GM12891 (cell line): ENCODE results near the gene TBC1D2B.
"Not testable (repeated sequence)": the region's sequence is repeated elsewhere in the genome, so short reads cannot be mapped to it uniquely, and the experiment has no call there.

Experiments
- DNase-seq: peaks from one replicate; pipeline ENCODE4 v3.0.0; 2011; ENCODE audit warnings: low spot score; ENCODE audit not compliant: insufficient read length
- FAIRE-seq: peaks from 2 replicates; lab custom pipeline; 2011; peaks lifted over from hg19 to GRCh38; lab: Jason Lieb, UNC
- PAX5 ChIP-seq: IDR thresholded peaks from 2 replicates; pipeline ENCODE4 v1.6.1; 2011; ENCODE audit warnings: low read length, moderate library complexity, mild to moderate bottlenecking; ENCODE audit not compliant: insufficient read depth, severe bottlenecking
- POLR2A ChIP-seq: IDR thresholded peaks from 2 replicates; pipeline ENCODE4 v1.6.1; 2011; ENCODE audit warnings: low read depth, low read length, control low read depth
- POLR2AphosphoS5 ChIP-seq: IDR thresholded peaks from 2 replicates; pipeline ENCODE4 v1.6.1; 2011; ENCODE audit warnings: low read depth, low read length, control low read depth
- POU2F2 ChIP-seq: IDR thresholded peaks from 2 replicates; pipeline ENCODE4 v1.6.1; 2011; ENCODE audit warnings: low read depth, mild to moderate bottlenecking, control low read depth, low read length, moderate library complexity
- SPI1 ChIP-seq: IDR thresholded peaks from 2 replicates; pipeline ENCODE4 v1.6.1; 2011; ENCODE audit warnings: low read depth, low read length, control low read depth
- TAF1 ChIP-seq: IDR thresholded peaks from 2 replicates; pipeline ENCODE4 v1.6.1; 2011; ENCODE audit warnings: low read depth, low read length, control low read depth

The TBC1D2B gene

DNA sequence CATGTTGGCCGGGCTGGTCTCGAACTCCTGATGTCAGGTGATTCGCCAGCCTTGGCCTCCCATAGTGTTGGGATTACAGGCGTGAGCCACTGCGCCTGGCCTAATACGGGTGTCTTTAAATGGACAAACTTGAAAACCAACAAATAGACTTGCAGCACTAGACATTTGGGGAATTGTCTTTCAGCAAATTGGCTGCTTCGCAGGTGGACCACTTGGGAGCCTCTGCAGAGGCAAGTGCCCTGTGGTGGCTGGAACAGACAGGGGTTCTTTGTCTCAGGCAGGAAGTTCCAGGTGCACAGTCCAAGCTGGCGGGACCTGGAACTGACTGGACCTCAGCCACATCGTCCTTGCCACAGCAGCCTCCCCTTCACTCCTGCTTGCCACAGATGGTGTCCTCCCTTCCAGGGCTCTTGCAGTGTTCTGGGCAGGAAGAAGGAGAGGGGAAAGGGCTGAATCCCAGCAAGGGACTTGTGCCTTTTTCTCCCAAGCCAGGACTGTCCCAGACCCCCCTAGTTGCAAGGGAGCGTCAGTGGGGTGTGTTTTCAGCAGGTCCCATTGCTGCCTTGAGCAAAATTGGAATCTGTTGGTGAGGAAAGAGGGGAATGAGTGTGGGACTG, 94.3 kb downstream of the TBC1D2B start:
- no peak for TF ChIP-seq PAX5

DNA sequence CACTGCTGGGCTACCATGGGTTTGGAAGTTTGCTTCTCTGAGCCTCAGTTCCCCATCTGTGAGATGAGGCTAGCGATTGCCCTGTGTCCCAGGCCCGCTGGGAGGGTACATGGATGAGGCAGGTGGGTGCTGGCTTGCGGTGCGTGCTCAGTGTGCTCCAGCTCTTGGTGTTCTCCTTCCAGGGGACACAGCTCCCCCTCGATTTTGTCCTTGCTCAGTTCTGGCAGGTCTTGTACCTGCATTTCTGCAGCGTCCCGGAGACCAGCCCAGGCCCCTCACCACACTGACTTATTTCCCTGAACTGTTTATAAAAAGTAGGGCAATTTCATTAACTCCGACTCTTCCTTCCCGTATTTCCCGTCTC, 95.4 kb downstream of the TBC1D2B start:
- FAIRE-seq (no peak), DNase-seq (no peak)
- TF ChIP-seq POLR2A (no peak), POU2F2 (no peak), PAX5 (no peak), POLR2AphosphoS5 (no peak), TAF1 (no peak), SPI1 (no peak)

More for the DNA sequence above, 94.3 kb downstream of the TBC1D2B start:
- DNase-seq = no peak
- no peak for FAIRE-seq

GRCh38 chr15:77981281-77982126, 96.0 kb downstream of the TBC1D2B start:
- FAIRE-seq (no peak), DNase-seq (no peak)
- TF ChIP-seq SPI1 = no peak
- TF ChIP-seq POLR2AphosphoS5 = no peak
- no peak for TF ChIP-seq POU2F2
- no peak for TF ChIP-seq POLR2A
- no peak for TF ChIP-seq PAX5
- TF ChIP-seq TAF1 = no peak

- not testable (repeated sequence) for DNase-seq
- peak; percentile 26 for FAIRE-seq
Observed at GRCh38 chr15:77980674-77981073, 96.8 kb downstream of the TBC1D2B start.

GRCh38 chr15:77980098-77980497, 97.4 kb downstream of the TBC1D2B start:
- DNase-seq (no peak), FAIRE-seq (no peak)
- no peak for TF ChIP-seq POLR2AphosphoS5
- TF ChIP-seq TAF1 = no peak
- no peak for TF ChIP-seq PAX5
- no peak for TF ChIP-seq POU2F2
- no peak for TF ChIP-seq POLR2A
- no peak for TF ChIP-seq SPI1

- DNase-seq, FAIRE-seq: not testable (repeated sequence)
Observed at GRCh38 chr15:77979157-77979556, 98.4 kb downstream of the TBC1D2B start.

DNA sequence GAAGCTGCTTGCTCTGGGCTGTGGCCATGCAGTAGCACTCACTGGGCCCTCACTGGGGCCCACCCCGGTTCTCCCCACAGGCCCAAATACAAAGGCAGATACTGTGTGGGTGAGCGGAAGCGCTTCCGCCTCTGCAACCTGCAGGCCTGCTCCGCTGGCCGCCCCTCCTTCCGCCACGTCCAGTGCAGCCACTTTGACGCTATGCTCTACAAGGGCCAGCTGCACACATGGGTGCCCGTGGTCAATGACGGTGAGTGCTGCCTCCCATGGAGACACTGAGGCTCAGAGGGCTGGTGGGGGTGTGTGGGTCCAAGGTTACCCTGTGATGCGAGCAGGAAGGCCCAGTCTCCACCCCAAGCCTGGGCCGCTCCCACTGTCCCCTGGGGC, 98.8 kb downstream of the TBC1D2B start:
- not testable (repeated sequence) for FAIRE-seq, DNase-seq

DNA sequence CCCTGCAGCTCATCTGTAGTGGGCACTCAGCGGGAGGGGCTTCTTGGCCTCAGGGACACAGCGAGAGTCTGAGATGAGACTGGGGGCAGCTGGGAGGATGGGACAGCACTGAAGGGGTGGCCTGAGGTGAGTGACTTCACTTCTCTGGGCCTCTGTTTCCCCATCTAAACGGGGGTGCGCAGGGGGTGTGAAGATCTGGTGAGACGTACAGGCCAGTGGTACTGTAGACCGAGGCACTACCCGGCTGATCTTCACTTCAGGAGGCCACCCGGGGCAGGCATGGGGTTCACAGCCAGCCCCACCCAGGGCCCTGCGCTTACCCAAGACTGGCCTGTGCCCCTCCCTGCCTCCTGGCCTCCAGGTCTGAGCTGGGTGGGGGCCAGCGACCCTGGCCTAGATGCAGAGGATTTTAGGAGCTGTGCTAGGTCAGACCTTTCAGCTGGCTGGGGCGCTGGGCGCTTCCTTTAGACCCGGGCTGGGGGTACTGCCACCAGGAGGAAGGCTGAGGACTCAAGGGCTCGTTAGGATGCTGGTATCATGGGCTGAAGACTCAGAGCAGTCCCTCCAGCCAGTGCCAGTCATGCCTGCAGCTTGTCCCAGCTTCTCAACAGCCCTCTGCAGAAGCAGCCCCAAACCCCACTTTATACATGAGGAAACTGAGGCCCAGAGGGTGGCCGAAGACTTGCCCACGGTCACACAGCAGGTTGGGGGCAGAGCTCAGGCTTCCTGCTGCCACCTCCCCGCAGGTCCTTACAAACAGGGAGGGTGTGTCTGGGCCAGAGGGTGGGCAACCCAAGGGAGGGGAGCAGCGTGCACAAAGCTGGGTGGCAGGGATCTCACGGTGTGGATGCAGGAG, 99.4 kb downstream of the TBC1D2B start:
- FAIRE-seq = not testable (repeated sequence)

DNA sequence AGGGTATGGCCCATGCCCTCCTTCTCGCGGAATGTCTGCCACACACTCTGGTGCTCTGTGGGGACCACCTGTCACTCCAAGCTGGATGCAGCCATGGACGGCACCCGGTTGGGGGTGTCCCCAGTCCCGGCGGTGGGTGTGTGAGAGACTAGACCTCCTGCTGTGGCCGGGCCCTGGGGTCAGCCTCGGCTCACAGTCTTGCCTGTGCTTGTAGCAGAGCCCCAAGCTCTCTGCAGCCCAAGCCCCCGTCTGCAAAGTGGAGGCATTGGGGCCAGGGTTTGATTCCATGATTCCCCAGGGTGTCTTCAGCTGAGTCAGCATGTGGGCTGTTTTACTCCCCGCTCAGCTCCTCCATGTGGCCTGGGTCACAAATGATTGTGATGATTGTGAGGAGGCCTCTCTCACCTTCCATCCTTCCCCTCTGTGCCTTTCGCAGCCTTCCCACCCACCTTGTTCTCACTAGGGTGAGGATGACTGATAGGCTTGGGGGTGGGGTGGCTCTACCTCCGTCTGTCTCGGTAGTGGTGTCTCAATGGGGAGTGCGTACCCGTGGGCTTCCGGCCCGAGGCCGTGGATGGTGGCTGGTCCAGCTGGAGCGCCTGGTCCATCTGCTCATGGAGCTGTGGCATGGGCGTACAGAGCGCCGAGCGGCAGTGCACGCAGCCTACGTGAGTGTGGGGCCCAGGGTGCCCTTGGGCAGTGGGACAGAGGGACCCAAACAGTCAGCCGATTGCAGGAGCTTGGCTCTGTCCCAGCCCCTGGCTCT, 100.6 kb downstream of the TBC1D2B start:
- DNase-seq, FAIRE-seq: not testable (repeated sequence)

More for the DNA sequence above, 99.4 kb downstream of the TBC1D2B start:
- not testable (repeated sequence) for DNase-seq

GRCh38 chr15:77976095-77976450, 101.4 kb downstream of the TBC1D2B start:
- FAIRE-seq, DNase-seq: not testable (repeated sequence)

GRCh38 chr15:77975332-77976094, 102.0 kb downstream of the TBC1D2B start:
- FAIRE-seq = no peak
- TF ChIP-seq TAF1 (no peak), POU2F2 (no peak), POLR2AphosphoS5 (no peak), POLR2A (no peak), PAX5 (no peak), SPI1 (no peak)
- no peak for DNase-seq
